GM12875 (cell line): ENCODE measurements around the gene OTOR.
A peak's percentile ranks its signal among the peaks of the same experiment; 100 is the strongest.

Experiments
- H3K4me3 ChIP-seq: one replicate; pipeline ENCODE4 v1.5.1; 2011; ENCODE audit warnings: low read depth, low read length, control low read depth
- CTCF ChIP-seq: IDR thresholded peaks from 2 replicates; pipeline ENCODE4 v1.5.1; 2011; ENCODE audit warnings: low read depth, mild to moderate bottlenecking, control low read depth, inconsistent platforms, low read length, moderate library complexity, borderline replicate concordance; ENCODE audit not compliant: insufficient read depth

The OTOR gene

GRCh38 chr20:16729080-16729479 is 19.1 kb upstream of the OTOR start:
- no peak overlapping the region for H3K4me3 ChIP-seq
- no peak for TF ChIP-seq CTCF

- no peak for TF ChIP-seq CTCF
- peak within 1 kb of the TSS; percentile 54 for H3K4me3 ChIP-seq
These were observed 18.3 kb upstream of the OTOR start, which contains the start of gene SNRPB2 for GRCh38 chr20:16729565-16730460. Gene SNRPB2 (plus strand): TSS chr20:16730026. CDS start chr20:16731703, 1,677 bp downstream.

DNA sequence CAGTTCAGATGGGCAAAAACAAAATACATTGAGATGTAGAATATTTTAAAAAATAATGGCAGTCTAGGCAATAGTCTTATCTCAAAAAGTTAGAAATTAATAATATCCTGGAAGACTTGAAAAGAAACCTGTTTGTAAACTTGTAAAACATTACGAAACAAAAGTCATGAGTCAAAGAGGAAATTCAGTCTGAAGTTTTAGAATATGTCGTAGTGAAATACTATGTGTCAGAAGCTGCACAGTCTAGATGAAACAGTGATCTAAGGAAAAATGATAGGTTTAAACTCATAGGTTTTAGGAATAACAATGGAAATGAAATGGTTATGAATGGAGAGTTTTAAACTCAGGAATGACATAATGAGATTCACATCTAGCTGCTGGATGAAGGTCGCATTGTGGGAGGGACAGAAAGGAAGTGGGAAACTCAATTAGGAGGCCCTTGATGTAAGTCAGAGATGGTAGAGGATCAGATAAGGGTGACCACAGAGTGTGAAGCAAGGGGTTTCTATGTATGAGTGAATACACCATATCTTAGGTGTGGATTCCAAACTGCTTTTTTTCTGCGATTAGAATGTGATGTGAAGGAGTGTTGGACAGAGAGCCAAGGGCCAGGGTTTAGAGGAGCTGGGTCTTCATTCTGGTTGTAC is 15.5 kb upstream of the OTOR start:
- TF ChIP-seq CTCF = no peak
- no peak overlapping the region for H3K4me3 ChIP-seq

- H3K4me3 ChIP-seq = no peak overlapping the region
- TF ChIP-seq CTCF = no peak
These were observed 7.6 kb upstream of the OTOR start for GRCh38 chr20:16740365-16741072.

DNA sequence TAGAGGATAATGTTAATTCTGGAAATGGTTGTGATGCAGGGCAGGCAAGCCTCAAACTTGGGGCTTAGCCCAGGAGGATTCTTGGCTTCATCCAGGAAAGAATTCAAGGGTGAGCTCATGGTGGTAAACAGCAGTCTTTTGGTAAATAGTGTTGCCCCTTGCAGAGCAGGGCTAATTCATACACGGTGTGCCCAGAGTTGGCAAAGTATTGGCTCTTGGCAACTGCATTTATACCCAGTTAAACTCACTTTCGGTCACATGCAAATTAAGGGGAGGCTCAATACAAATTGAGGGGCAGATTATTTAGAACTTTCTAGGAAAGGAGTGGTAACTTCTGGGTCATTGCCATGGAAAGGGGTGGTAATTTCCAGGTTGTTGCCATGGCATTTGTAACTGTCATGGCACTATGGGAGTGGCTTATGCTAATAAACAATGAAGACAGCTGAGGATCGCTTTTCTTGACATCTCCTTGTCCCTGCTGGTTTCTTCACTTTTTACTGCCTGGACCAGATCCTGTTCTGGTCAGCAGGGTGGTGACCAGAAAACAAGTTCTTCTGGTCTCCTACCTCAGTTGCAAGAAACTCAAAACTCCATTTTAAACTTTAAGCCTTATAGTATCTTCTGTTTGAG is 3.9 kb upstream of the OTOR start:
- H3K4me3 ChIP-seq = no peak overlapping the region
- TF ChIP-seq CTCF = no peak

- no peak for TF ChIP-seq CTCF
These were observed 3.0 kb upstream of the OTOR start for GRCh38 chr20:16745204-16745603.

More at GRCh38 chr20:16745204-16745603, 3.0 kb upstream of the OTOR start:
- H3K4me3 ChIP-seq = no peak overlapping the region
